AG09309 (cell line): Measurements from ENCODE around the gene RGN.
"Not testable (repeated sequence)": the region's sequence is repeated elsewhere in the genome, so short reads cannot be mapped to it uniquely, and the experiment has no call there.

Experiments
- DNase-seq: peaks from one replicate; pipeline ENCODE4 v3.0.0-alpha.2; 2010; ENCODE audit warnings: low read depth
- H3K4me3 ChIP-seq: 2 replicates; pipeline ENCODE4 v1.5.1; 2011; ENCODE audit warnings: mild to moderate bottlenecking, low read depth, low read length, moderate library complexity; ENCODE audit not compliant: control insufficient read depth
- CTCF ChIP-seq: IDR thresholded peaks from 2 replicates; pipeline ENCODE4 v1.5.1; 2011; ENCODE audit warnings: mild to moderate bottlenecking, low read depth, low read length, inconsistent platforms; ENCODE audit not compliant: insufficient read depth, control insufficient read depth; ENCODE audit errors: missing control alignments

RGN gene

GRCh38 chrX:47093860-47094259, 15.6 kb downstream of the RGN start:
- DNase-seq: no peak
- H3K4me3 ChIP-seq: no peak overlapping the region
- TF ChIP-seq CTCF: no peak

DNA sequence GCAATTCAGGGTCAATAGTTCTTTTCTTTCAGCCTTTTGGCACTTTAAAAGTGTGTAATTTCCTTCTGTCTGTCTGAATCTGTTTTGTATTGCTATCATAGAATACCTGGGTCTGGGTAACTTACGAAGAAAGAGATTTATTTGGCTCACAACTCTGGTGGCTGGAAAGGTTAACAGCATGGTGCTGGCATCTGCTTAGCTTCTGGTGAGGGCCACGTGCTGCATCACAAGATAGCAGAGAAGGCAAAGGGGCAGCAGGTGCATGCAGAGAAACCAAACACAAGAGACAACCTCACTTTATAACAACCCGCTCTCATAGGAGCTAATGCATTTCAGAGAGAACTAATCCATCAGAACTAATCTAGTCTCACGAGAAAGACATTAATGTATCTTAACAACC, 18.8 kb downstream of the RGN start:
- no peak overlapping the region for H3K4me3 ChIP-seq
- TF ChIP-seq CTCF: no peak
- DNase-seq: no peak

DNA sequence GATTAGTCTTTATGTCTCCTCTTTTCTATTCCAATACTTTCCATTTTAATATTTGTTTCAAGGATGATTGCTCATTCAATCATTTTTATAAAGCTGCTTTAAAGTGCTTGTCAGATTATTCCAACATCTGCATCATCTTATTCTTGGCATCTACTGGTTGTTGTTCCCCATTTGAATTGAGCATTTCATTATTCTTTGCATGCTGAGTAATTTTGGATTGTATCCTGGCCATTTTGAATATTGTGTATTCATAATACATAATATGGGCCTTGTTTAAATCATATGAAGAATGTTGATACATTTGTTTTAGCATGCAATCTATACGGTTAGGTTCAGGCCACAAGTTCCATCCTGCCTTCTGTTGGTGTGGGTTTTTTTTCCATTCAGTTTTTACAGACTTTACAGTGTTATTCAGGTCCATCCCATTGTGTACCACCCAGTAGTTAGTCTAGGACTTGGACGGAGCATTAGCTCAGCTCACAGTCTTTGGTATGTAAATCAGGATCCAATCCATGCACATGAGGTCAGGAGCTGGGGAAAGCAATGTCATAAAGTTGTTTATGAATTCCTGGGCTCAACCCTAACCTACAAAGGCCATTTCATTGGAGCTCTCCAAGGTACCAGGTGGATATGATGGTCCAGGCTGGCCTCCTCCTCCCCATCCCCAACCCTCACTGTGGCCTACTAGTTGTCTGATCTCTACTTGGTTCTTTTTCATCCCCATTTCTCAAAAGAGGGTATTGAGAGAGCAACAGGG, 20.3 kb downstream of the RGN start:
- TF ChIP-seq CTCF: no peak
- H3K4me3 ChIP-seq: no peak overlapping the region
- no peak for DNase-seq

GRCh38 chrX:47101206-47101605, 23.0 kb downstream of the RGN start:
- no peak for DNase-seq
- TF ChIP-seq CTCF: no peak
- H3K4me3 ChIP-seq: no peak overlapping the region

- not testable (repeated sequence) for H3K4me3 ChIP-seq, DNase-seq
These were observed 32.8 kb downstream of the RGN start for GRCh38 chrX:47110936-47111615.

DNA sequence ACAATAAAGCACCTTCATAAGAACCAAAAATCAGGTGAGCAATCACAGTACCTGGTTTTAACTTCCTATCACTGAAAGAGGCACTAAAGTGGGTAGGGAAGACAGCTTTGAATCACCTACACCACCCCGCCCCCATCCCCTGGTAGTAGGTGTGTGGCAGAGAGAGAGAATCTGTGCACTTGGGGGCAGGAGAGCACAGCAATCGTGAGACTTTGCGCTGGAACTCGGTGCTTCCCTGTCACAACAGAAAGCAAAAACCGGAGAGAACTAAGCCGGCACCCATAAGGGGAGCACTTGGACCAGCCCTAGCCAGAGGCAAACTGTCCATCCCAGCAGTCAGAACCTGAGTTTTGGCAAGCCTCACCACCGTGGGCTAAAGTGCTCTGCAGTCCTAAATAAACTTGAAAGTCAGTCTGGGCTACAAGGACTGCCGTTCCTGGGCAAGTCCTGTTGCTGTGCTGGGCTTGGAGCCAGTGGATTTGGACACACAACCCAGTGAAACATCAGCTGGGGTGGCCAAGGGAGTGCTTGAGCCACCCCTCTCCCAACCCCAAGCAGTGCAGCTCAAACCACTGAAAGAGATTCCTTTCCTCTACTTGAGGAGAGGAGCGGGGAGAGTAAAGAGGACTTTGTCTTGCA, 34.2 kb downstream of the RGN start:
- no peak for DNase-seq
- H3K4me3 ChIP-seq: no peak overlapping the region
- TF ChIP-seq CTCF: no peak

DNA sequence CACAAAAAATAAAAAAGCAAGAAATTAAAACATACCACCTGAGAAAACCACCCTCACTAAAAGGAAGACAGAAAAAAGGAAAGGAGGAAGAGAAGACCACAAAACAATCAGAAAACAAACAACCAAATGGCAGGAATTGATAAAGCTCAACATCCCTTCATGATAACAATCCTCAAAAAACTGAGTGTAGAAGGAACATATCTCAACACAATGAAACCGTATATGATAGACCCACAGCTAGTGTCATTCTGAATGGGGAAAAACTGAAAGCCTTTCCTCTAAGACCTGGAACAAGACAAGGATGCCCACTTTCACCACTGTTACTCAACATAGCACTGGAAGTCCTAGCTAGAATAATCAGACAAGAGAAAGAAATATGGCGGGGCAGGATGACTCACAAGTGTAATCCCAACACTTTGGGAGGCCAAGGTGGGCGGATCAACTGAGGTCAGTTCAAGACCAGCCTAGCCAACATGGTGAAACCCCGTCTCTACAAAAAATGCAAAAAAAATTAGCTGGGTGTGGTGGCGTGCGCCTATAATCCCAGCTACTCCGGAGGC, 38.4 kb downstream of the RGN start:
- not testable (repeated sequence) for DNase-seq, H3K4me3 ChIP-seq

DNA sequence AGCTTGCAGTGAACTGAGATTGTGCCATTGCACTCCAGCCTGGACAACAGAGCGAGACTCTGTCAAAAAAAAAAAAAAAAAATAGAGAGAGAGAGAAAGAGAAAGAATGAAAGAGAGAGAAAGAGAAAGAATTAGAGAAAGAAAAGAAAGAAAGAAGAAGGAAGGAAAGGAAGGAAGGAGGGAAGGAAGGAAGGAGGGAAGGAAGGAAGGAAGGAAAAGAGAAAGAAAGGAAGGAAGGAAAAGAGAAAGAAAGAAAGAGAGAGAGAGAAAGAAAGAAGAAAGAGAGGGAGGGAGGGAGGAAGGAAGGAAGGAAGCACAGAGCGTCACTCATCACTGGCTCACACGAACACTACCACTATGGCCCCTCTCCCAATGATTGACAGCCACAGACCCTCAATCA, 46.2 kb downstream of the RGN start:
- not testable (repeated sequence) for DNase-seq

More for the DNA sequence above, 46.2 kb downstream of the RGN start:
- H3K4me3 ChIP-seq: not testable (repeated sequence)
